Thymus (tissue), 11 donors: ENCODE measurements around the gene TUBA4B. TPM values are rescaled to one million over a fixed set of nuclear protein-coding genes. Genes with fewer than 3 reads are reported as not detected.
"Not testable (repeated sequence)": the region's sequence is repeated elsewhere in the genome, so short reads cannot be mapped to it uniquely, and the experiment has no call there.

Source experiments
- DNase-seq, 9 donors: peaks; one replicate each; pipeline ENCODE4 v3.0.0-alpha.2; 2013; ENCODE audit warnings: low spot score in 9 of 9, low read depth in 6 of 9, missing footprints in 1 of 9
- H3K27ac ChIP-seq, 2 donors: one replicate each; pipeline ENCODE4 v1.5.1; 2013; ENCODE audit warnings: control low read depth in 1 of 2, low read depth in 1 of 2, low read length in 1 of 2, mild to moderate bottlenecking in 1 of 2, moderate library complexity in 1 of 2
- H3K27me3 ChIP-seq, 2 donors: one replicate each; pipeline ENCODE4 v1.5.1; 2013; ENCODE audit warnings: low read length in 1 of 2; ENCODE audit not compliant: control insufficient read depth in 2 of 2, insufficient read depth in 1 of 2
- H3K36me3 ChIP-seq, 2 donors: one replicate each; pipeline ENCODE4 v1.5.1; 2013; ENCODE audit warnings: low read length in 1 of 2, mild to moderate bottlenecking in 1 of 2, moderate library complexity in 1 of 2; ENCODE audit not compliant: control insufficient read depth in 2 of 2, insufficient read depth in 2 of 2
- H3K4me1 ChIP-seq, 2 donors: one replicate each; pipeline ENCODE4 v1.5.1; 2013; ENCODE audit warnings: low read length in 2 of 2; ENCODE audit not compliant: control insufficient read depth in 2 of 2, insufficient read depth in 2 of 2
- H3K4me3 ChIP-seq, 2 donors: one replicate each; pipeline ENCODE4 v1.5.1; 2013; ENCODE audit warnings: low read length in 2 of 2, control low read depth in 1 of 2, mild to moderate bottlenecking in 1 of 2
- H3K9me3 ChIP-seq, 2 donors: one replicate each; pipeline ENCODE4 v1.5.1; 2013; ENCODE audit warnings: low read length in 1 of 2, mild to moderate bottlenecking in 1 of 2; ENCODE audit not compliant: control insufficient read depth in 2 of 2, insufficient read depth in 1 of 2
- WGBS: extraction: QIAGEN DNeasy Blood & Tissue Kit; methylation state at CpG from one replicate; pipeline ENCODE4 v1.1.7; 2013; 5-methylcytosine and 5-hydroxymethylcytosine counted together
- polyA plus RNA-seq: library from polyadenylated mRNA; stranded (reverse); fragments of 200-250 nt; gene quantifications from one replicate; pipeline ENCODE4 v1.2.3, GENCODE V29; 2013
- total RNA-seq: library from RNA; stranded (reverse); fragments of 120-200 nt; gene quantifications from one replicate; pipeline ENCODE4 v1.2.4, GENCODE V29; 2013
- donor health status: healthy.

TUBA4B gene
- total and polyA plus RNA-seq, 2 donors: 0.05 to 0.23 TPM

- no peak for DNase-seq
- no peaks in the 10 kb centered on the region for H3K4me1 ChIP-seq
- H3K4me3 ChIP-seq: no peak within 1 kb of the TSS
- no peaks in the 10 kb centered on the region for H3K9me3 ChIP-seq
- 10% methylated on average over 37 of the region's 37 CpGs for WGBS
- H3K27ac ChIP-seq: no peak within 1 kb of the TSS
- no peaks in the 10 kb centered on the region for H3K36me3 ChIP-seq
- peaks cover 27 to 42% of the 10 kb centered on the region in 2 donors for H3K27me3 ChIP-seq
These were observed 56.2 kb downstream of the TUBA4B start, which contains the start of gene PTPRN for GRCh38 chr2:219309278-219309677. PTPRN (minus strand) TSS chr2:219309401; CDS start chr2:219309332, 69 bp downstream.

- H3K9me3 ChIP-seq, H3K27ac ChIP-seq, H3K36me3 ChIP-seq, H3K4me3 ChIP-seq, H3K4me1 ChIP-seq, DNase-seq: not testable (repeated sequence)
- peaks cover 26 to 31% of the 10 kb centered on the region in 2 donors for H3K27me3 ChIP-seq
- 90% methylated on average over 49 of the region's 49 CpGs for WGBS
These were observed 59.7 kb downstream of the TUBA4B start for GRCh38 chr2:219312683-219313263.

GRCh38 chr2:219314804-219315468, 61.9 kb downstream of the TUBA4B start:
- no peak for DNase-seq
- no peaks in the 10 kb centered on the region for H3K9me3 ChIP-seq
- H3K27ac ChIP-seq: no peak overlapping the region
- 95% methylated on average over 16 of the region's 16 CpGs for WGBS
- H3K36me3 ChIP-seq: no peaks in the 10 kb centered on the region
- H3K27me3 ChIP-seq: peaks cover 4 to 9% of the 10 kb centered on the region in 2 donors
- H3K4me1 ChIP-seq: no peaks in the 10 kb centered on the region
- H3K4me3 ChIP-seq: no peak overlapping the region

Other genes starting within 250 kb of the TUBA4B start
- 0.05 TPM for gene CFAP65, start 211.7 kb upstream of the TUBA4B start, total RNA-seq
- gene CFAP65, start 211.7 kb upstream of the TUBA4B start, polyA plus RNA-seq: 0.27 TPM
- 0.05 TPM for gene IHH, start 192.3 kb upstream of the TUBA4B start, total RNA-seq
- 0.18 TPM for gene IHH, start 192.3 kb upstream of the TUBA4B start, polyA plus RNA-seq
- gene NHEJ1, start 92.4 kb upstream of the TUBA4B start, total RNA-seq: 12.3 TPM
- gene NHEJ1, start 92.4 kb upstream of the TUBA4B start, polyA plus RNA-seq: 8.3 TPM
- 0.47 TPM for gene SLC23A3, start 83.2 kb upstream of the TUBA4B start, total RNA-seq
- 2.6 TPM for gene SLC23A3, start 83.2 kb upstream of the TUBA4B start, polyA plus RNA-seq
- gene CNPPD1, start 76.3 kb upstream of the TUBA4B start, total RNA-seq: 33.3 TPM
- 46.9 TPM for gene CNPPD1, start 76.3 kb upstream of the TUBA4B start, polyA plus RNA-seq
- 33.6 TPM for gene RETREG2, start 75.0 kb upstream of the TUBA4B start, total RNA-seq
- gene RETREG2, start 75.0 kb upstream of the TUBA4B start, polyA plus RNA-seq: 56.0 TPM
- gene ZFAND2B, start 46.5 kb upstream of the TUBA4B start, total RNA-seq: 57.8 TPM
- 59.0 TPM for gene ZFAND2B, start 46.5 kb upstream of the TUBA4B start, polyA plus RNA-seq
- 8.2 TPM for gene ABCB6, start 34.3 kb upstream of the TUBA4B start, total RNA-seq
- gene ABCB6, start 34.3 kb upstream of the TUBA4B start, polyA plus RNA-seq: 29.3 TPM
- 10.0 TPM for gene ATG9A, start 23.6 kb upstream of the TUBA4B start, total RNA-seq
- gene ATG9A, start 23.6 kb upstream of the TUBA4B start, polyA plus RNA-seq: 27.4 TPM
- gene ANKZF1, start 23.4 kb upstream of the TUBA4B start, total RNA-seq: 44.4 TPM
- gene ANKZF1, start 23.4 kb upstream of the TUBA4B start, polyA plus RNA-seq: 91.6 TPM
- gene GLB1L, start 7.8 kb upstream of the TUBA4B start, total RNA-seq: 4.2 TPM
- gene GLB1L, start 7.8 kb upstream of the TUBA4B start, polyA plus RNA-seq: 11.3 TPM
- 21.4 TPM for gene STK16, start 7.8 kb upstream of the TUBA4B start, total RNA-seq
- 55.1 TPM for gene STK16, start 7.8 kb upstream of the TUBA4B start, polyA plus RNA-seq
- gene TUBA4A, start 675 bp downstream of the TUBA4B start, total RNA-seq: 21.0 TPM
- 102 TPM for gene TUBA4A, start 675 bp downstream of the TUBA4B start, polyA plus RNA-seq
- gene DNAJB2, start 26.1 kb downstream of the TUBA4B start, total RNA-seq: 27.0 TPM
- 87.0 TPM for gene DNAJB2, start 26.1 kb downstream of the TUBA4B start, polyA plus RNA-seq
- 0.14 TPM for gene PTPRN, start 56.2 kb downstream of the TUBA4B start, total RNA-seq
- 0.41 TPM for gene PTPRN, start 56.2 kb downstream of the TUBA4B start, polyA plus RNA-seq
- gene RESP18, start 79.5 kb downstream of the TUBA4B start, total RNA-seq: not detected
- 0.07 TPM for gene RESP18, start 79.5 kb downstream of the TUBA4B start, polyA plus RNA-seq
- gene DNPEP, start 134.7 kb downstream of the TUBA4B start, total RNA-seq: 33.6 TPM
- 105 TPM for gene DNPEP, start 134.7 kb downstream of the TUBA4B start, polyA plus RNA-seq
- 3.4 TPM for gene DES, start 165.1 kb downstream of the TUBA4B start, total RNA-seq
- 21.6 TPM for gene DES, start 165.1 kb downstream of the TUBA4B start, polyA plus RNA-seq
- gene SPEG, start 181.6 kb downstream of the TUBA4B start, total RNA-seq: 1.3 TPM
- 19.8 TPM for gene SPEG, start 181.6 kb downstream of the TUBA4B start, polyA plus RNA-seq
- 17.6 TPM for gene GMPPA, start 245.6 kb downstream of the TUBA4B start, total RNA-seq
- 32.7 TPM for gene GMPPA, start 245.6 kb downstream of the TUBA4B start, polyA plus RNA-seq